GM18909 (cell line): Measurements from ENCODE around the gene CFAP97.

Source experiments
- ATAC-seq: cut with Tn5 transposase; IDR thresholded peaks from one replicate; pipeline ENCODE4 v1.9.1; 2021; ENCODE audit warnings: mild to moderate bottlenecking; ENCODE audit not compliant: unreplicated experiment, poor library complexity

Gene CFAP97

GRCh38 chr4:185115827-185116232 lies 88.0 kb downstream of the CFAP97 start:
- ATAC-seq: no peak

- ATAC-seq: no peak
Observed at GRCh38 chr4:185113340-185113739, 90.5 kb downstream of the CFAP97 start.

GRCh38 chr4:185112104-185112503 lies 91.7 kb downstream of the CFAP97 start:
- no peak for ATAC-seq

- ATAC-seq: no peak
Observed at GRCh38 chr4:185110375-185110823, 93.4 kb downstream of the CFAP97 start.

GRCh38 chr4:185109736-185110135 lies 94.1 kb downstream of the CFAP97 start:
- ATAC-seq: no peak
